ENCODE data around the gene BRSK2.

DNA sequence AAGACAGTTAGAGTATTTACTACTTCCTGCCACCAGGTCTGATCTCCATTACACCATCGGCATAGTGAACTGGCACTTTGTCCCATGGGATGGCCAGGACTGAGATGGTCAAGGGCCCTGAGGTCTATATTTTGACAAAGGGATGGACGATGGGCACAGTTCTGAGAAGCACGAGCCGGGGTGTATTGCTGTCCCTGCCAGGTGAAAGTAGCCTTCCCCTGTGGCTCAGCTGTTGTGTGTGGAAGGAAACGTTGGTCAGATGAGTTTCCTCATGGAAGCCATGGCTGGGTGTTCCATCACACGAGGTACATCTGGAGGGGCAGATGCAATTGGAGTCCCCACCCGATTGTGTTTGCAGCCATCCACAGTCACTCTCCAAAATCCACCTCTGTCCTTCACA lies 27.9 kb upstream of the BRSK2 start:
- TF ChIP-seq, protein P1, sequence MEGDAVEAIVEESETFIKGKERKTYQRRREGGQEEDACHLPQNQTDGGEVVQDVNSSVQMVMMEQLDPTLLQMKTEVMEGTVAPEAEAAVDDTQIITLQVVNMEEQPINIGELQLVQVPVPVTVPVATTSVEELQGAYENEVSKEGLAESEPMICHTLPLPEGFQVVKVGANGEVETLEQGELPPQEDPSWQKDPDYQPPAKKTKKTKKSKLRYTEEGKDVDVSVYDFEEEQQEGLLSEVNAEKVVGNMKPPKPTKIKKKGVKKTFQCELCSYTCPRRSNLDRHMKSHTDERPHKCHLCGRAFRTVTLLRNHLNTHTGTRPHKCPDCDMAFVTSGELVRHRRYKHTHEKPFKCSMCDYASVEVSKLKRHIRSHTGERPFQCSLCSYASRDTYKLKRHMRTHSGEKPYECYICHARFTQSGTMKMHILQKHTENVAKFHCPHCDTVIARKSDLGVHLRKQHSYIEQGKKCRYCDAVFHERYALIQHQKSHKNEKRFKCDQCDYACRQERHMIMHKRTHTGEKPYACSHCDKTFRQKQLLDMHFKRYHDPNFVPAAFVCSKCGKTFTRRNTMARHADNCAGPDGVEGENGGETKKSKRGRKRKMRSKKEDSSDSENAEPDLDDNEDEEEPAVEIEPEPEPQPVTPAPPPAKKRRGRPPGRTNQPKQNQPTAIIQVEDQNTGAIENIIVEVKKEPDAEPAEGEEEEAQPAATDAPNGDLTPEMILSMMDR (IDR thresholded peaks at IDR 0.05) = no peak
- TF ChIP-seq POLR2A (IDR thresholded peaks at IDR 0.05) = no peak

Data from Peyer's patch (tissue), 4 donors.